Measurements from ENCODE around the gene HERC3.

The HERC3 gene

GRCh38 chr4:88659890-88660208 is 67.6 kb downstream of the HERC3 start:
- no peak for DNase-seq (ENCODE audit: low read depth, low spot score)

DNA sequence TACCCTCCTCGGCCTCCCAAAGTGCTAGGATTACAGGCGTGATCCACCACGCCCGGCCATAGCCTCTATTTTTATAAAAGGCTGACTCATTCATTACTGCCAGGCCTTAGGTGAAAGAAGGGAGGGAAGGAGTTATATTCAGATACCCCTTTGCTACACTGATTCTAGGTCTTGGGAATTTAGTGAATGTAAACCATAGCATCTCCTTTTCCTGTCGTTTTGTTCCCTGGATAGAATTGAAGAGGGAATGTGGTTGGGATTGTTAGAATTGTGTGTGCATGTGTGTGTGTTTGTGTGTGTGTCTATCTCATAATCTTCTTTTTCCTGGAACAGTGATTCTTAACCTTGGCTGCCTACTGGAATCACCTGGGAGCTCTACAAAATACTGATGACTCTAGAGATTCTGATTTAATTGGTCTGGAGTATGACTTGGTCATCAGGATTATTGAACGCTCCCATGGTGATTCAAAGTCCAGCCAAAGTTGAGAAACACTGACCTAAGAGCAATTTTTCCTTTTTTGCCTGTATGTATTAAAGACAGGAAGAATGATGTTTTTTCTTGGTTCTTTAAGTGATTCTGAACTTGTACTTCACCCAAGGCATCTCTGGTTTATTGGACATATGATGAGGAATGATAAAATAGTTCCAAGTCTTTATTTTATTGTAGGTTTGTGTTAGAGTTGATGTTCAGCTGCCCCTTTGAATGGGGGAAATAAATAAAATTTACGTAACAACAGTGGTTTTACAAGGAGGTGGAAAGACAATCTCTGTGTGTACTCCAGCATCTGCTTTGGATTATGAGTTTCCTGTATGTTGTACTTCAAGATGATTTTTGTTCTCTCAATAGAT is 68.4 kb downstream of the HERC3 start:
- no peak for DNase-seq (ENCODE audit: low read depth, low spot score)

DNA sequence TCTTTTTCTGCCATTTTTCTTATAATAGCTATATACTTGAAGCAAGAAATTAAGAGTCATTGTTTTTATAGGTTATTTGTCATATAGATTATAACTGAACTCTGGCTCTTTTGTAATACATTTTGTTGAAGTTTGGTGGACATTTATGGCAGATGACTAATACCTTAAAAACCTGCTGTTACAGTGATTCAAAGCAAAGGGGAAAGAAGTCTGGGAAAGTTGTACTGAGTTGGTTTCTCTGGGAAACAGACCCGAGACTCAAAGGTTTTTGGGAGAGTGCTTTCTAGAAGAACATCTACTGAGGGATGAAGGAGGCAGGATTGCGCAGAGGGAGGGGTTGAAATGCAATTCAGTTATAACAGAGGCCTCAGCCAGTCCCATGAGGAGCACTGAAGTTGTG is 69.5 kb downstream of the HERC3 start:
- DNase-seq (ENCODE audit: low read depth, low spot score) = no peak

- DNase-seq (ENCODE audit: low read depth, low spot score) = peak; percentile 40
These were observed 80.7 kb downstream of the HERC3 start for GRCh38 chr4:88672987-88673386.

DNA sequence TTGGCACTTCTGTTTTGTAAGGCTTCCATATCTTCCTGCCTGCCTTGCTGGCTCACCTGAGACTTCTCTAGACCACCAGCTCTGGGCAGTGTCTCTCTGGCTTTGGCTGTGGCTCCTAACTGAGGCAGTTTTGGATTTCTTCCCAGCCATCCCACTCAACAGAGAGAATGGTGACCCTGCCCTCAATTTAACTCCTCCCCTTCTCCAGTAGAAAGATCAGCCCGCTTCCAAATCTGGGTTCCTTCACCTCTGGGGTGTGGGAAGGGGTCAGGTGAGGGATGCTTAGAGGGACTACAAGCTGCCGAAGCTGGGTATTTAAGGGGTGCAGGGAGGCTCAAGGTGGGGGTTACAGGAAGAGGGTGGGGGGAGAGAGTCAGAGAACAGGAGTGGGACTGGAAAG is 81.6 kb downstream of the HERC3 start:
- DNase-seq (ENCODE audit: low read depth, low spot score) = no peak

DNA sequence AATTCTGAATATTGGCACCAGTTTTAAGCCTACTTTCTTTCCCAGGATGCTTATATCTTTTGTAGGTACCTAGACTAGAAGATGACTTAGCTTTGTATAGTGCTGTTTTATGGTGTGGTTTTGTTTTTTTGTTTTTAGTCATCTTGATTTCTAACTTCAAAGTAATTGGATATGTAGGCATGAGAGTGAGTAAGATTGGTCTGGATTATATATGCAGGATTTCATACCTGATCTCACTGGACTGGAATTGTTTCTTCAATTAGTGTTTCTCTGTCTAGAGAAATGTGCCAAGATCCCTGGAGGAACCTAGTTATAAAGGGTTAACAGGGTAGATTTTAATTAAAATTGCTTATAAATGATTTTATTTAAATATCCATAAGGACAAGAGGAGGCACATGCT is 82.3 kb downstream of the HERC3 start:
- no peak for DNase-seq (ENCODE audit: low read depth, low spot score)

- no peak for DNase-seq (ENCODE audit: low read depth, low spot score)
These were observed 82.7 kb downstream of the HERC3 start for GRCh38 chr4:88674979-88675378.

GRCh38 chr4:88675543-88675942 is 83.3 kb downstream of the HERC3 start:
- no peak for DNase-seq (ENCODE audit: low read depth, low spot score)

DNA sequence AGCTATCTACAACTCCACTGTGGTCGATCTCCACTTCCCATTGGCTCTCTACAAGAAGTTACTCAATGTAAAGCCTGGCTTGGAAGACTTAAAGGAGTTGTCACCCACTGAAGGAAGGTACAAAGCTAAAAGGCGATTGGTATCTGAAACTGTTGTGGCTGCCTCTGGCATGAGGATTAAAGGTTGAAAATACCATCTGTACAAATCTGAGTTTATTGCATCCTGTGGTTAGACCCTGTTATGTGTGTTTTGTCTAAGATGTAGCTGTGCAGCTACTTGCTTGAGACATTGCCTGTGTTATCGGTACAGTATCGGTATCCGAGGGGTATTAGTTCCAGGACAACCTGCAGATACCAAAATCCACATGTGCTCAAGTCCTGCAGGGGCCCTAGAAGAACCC is 88.9 kb downstream of the HERC3 start:
- DNase-seq (ENCODE audit: low read depth, low spot score) = no peak

DNA sequence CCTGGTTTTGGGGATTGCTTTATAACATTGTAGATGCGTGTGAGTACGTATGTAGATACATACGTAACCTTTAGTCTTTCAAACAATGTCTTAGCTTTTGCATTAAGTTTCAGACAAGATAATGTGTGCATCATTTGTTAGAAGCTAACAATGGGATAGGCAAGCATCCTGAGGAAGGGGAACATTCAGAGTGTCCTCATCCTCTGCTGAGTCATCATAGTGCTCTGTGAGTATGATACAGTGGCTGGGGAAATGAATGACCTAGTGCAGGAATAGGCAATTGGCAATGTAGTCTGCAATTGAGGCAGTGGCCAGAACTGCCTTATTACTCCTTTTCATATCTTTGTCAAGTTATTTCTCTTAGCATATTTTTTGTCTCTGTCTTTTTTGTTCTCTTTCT is 98.1 kb downstream of the HERC3 start:
- no peak for DNase-seq (ENCODE audit: low read depth, low spot score)

DNA sequence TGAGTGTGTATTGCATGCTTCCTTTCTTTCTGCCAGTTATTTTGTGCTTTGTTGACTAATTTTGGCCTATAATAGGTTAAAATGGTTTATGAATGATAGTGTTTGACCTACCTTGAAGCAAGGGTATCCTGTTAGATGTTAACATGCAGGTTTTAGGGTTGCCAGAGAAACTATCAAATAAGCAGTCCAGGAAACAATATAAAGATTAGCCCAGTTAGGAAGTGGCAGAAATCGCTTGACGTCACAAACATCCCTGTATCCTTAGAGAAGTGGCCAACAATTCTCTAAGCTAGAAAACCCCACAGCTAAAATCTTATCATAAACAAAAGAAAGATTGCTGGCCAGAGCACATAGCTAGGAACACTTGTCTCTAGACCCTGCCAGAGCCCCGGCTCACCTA is 101.5 kb downstream of the HERC3 start:
- no peak for DNase-seq (ENCODE audit: low read depth, low spot score)

- no peak for DNase-seq (ENCODE audit: low read depth, low spot score)
These were observed 104.3 kb downstream of the HERC3 start for GRCh38 chr4:88696630-88697029.

- no peak for DNase-seq (ENCODE audit: low read depth, low spot score)
These were observed 104.9 kb downstream of the HERC3 start for GRCh38 chr4:88697141-88697540.

DNA sequence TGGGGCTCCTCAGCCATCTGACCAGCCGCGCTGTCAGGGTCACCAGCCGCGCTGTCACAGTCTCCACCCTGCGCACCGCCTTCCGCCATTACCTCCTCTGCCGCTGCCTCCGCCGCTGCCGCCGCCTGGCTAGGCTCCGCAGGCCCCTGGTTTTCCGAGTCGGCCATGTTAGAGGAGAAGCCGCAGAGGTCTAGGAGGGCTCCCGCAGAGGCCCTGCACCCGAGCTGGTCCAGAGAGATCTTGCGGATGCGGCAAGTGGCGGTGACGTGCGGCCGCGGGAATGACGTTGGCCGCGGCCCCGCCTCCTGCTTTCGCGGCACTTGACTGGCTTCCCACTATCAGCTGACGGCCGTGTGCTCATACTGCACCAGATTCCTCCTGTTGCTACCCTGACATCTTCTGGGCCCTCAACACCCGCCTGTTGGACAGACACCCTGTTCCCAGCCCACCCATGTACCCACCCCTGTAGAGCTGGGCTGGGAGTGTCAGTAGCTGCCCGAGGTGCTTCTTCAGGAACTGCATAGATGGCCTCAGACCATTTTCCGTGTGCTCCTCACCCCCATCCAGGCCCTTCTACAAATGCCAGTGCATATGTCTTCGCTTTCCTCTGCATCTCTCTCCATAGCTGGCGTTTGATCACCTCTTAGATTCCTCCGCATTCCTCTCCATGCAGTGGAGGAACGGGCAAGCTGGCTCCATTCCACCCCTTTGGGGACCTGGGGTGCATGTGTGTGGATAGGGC is 105.5 kb downstream of the HERC3 start, which contains the start of gene NAP1L5:
TSS of gene NAP1L5 (minus strand) at position 242 of the 742 bp plus-strand sequence. CDS start at position 167, 75 bp downstream.
- DNase-seq (ENCODE audit: low read depth, low spot score) = peak; percentile 34

- DNase-seq (ENCODE audit: low read depth, low spot score) = no peak
These were observed 106.2 kb downstream of the HERC3 start for GRCh38 chr4:88698519-88698918.

DNA sequence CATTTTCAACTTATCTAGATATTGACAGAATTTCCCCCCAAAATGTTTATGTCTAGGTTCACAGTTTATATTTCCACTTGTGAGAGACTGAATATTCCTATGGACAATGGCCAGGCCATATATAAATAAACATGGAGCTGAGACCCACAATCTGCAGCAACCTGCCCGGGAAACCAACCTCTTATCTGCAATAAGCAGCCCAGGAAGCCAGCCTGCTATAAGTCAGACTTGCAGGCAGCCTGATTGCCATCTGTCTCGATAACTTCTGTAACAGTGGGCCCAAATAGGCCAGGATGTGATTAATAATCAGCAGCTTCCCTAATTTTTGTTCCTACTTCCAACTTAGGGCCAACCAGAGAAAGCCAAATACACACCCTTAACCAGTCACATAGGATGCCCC is 110.5 kb downstream of the HERC3 start:
- DNase-seq (ENCODE audit: low read depth, low spot score) = no peak

- no peak for DNase-seq (ENCODE audit: low read depth, low spot score)
These were observed 112.9 kb downstream of the HERC3 start for GRCh38 chr4:88705223-88705622.

GRCh38 chr4:88705805-88706492 is 113.7 kb downstream of the HERC3 start:
- DNase-seq (ENCODE audit: low read depth, low spot score) = no peak

DNA sequence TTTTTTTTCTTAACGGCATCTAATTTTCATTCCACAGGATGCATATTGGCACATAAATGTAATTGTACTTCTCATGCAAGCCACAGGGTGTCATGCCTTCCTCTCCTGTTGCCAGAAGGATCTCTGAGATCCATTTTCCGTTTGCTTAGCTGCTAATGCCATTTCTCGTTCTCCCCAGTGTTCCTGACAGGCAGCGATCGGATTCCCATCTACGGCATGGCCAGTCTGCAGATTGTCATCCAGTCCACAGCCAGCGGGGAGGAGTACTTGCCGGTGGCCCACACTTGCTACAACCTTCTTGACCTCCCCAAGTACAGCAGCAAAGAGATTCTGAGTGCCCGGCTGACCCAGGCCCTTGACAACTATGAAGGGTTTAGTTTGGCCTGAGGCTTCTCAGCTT is 114.3 kb downstream of the HERC3 start:
- peak; percentile 23 for DNase-seq (ENCODE audit: low read depth, low spot score)

DNA sequence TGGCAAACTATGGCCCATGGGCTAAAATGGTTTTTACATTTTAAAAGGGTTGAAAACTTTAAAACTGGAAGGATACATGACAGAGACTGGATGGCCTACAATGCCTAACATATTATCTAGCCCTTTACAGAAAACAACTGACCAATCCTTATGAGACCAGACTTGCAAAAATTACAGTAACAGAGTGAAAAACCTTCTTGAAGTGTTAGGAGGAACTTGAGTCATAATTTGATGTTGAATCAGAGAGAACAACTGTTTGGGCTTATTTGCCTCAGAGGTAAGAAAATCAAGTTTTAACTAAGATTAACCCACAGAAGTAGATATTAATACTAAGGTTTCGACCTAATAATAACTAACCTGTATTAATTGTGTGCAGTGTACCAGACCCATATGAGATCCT is 117.7 kb downstream of the HERC3 start:
- DNase-seq (ENCODE audit: low read depth, low spot score) = no peak

GRCh38 chr4:88713782-88714181 is 121.5 kb downstream of the HERC3 start:
- DNase-seq (ENCODE audit: low read depth, low spot score) = no peak

DNA sequence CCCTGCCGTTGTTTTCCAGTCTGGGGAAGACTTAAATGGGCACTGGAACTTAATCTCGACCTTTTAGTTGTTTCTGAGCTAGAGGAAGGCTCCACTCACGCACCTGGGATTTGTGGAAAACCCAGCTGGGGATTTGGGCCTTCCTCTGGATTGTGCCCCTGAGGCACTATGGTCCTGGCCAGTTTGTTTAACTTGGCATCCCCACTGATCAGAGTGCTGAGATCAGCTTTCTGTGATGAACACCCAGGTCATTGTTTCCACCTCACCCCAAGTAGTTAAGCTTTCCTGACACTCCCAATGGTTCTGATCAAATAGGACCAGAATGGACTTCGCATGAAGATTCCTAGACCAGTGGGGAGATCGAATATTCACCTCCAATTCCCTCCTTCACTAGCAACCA is 125.8 kb downstream of the HERC3 start:
- DNase-seq (ENCODE audit: low read depth, low spot score) = no peak

DNA sequence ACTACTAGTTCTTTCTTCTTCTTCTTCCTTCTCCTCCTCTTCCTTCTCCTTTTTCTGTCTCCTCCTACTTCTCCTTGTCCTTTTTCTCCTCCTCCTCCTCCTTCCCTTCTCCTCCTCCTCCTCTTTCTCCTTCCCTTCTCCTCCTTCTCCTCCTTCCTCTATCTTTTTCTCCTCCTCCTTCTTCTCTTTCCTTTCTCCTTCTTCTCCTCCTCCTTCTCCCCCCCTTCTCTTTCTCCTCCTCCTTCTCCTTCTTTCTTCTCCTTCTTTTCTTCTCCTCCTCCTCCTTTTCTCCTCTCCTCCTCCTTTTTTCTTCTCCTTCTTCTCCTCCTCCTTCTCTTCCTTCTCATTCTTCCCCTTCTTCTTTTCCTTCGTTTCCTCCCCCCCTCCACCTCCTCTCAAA is 127.1 kb downstream of the HERC3 start:
- DNase-seq (ENCODE audit: low read depth, low spot score) = no peak

All from ELF-1 (cell line).